HCT116 (cell line): ENCODE measurements around the gene MIA. TPM values are rescaled to one million over a fixed set of nuclear protein-coding genes. Genes with fewer than 3 reads are reported as not detected.

Experiments
- ATAC-seq: fragments of 200-7000 bp; cut with Tn5 transposase; 2 replicates; pipeline ENCODE4 v1.9.1; 2020; ENCODE audit warnings: mild to moderate bottlenecking, moderate library complexity
- BruUV-seq: library from RNA; stranded (reverse); fragments of 400-500 nt; replicated peaks from 2 replicates; lab custom pipeline; 2021; lab: Mats Ljungman, UMichigan
- CTCF ChIA-PET: fragments of 300-600 bp; sonication (Branson Sonifier 250); formaldehyde crosslinking; loops from one replicate; lab custom pipeline; 2021; ENCODE audit warnings: antibody characterized with exemption; lab: Charles Lee
- POLR2A ChIA-PET: fragments of 300-600, 350-600 bp; sonication (Branson Sonifier 250); formaldehyde crosslinking; loops from one replicate; lab custom pipeline; 2021; ENCODE audit warnings: antibody characterized with exemption; lab: Charles Lee
- RAD21 ChIA-PET, 2 experiments: fragments of 300-600 bp; sonication (Branson Sonifier 250); formaldehyde crosslinking; loops; one replicate each; lab custom pipeline; 2023; ENCODE audit warnings: low total read pairs in 2 of 2; ENCODE audit not compliant: uncharacterized antibody in 2 of 2, unreplicated experiment in 2 of 2, low non-redundant PET in 1 of 2; lab: Charles Lee
- DNase-seq: peaks from one replicate; pipeline ENCODE4 v3.0.0-alpha.2; 2010; ENCODE audit warnings: low read depth, low spot score
- H2AFZ ChIP-seq: fragments of 200-600 bp; shearing (Covaris generic), sonication (generic); 2 replicates; pipeline ENCODE4 v1.6.1; 2017; ENCODE audit warnings: low read depth, mixed run types, mixed read lengths, antibody characterized with exemption, low read length; ENCODE audit not compliant: poor library complexity, severe bottlenecking
- H3K27ac ChIP-seq: 2 replicates; pipeline ENCODE4 v1.5.1; 2012; ENCODE audit warnings: low read depth, low read length
- H3K27me3 ChIP-seq: fragments of 200-600 bp; sonication (generic); 2 replicates; pipeline ENCODE4 v1.6.1; 2016; ENCODE audit warnings: mixed run types, low read length, mixed read lengths; ENCODE audit not compliant: insufficient read depth
- H3K36me3 ChIP-seq, 2 experiments: fragments of 200-500 bp in 1 of 2; fragments of 200-600 bp in 1 of 2; sonication (Bioruptor generic) in 1 of 2; sonication (generic) in 1 of 2; 2 replicates each; pipeline versions ENCODE4 v1.5.1 to v1.6.1; 2014 to 2016; ENCODE audit warnings: low read length in 2 of 2, inconsistent platforms in 1 of 2, mixed read lengths in 1 of 2, mixed run types in 1 of 2; ENCODE audit not compliant: insufficient read depth in 2 of 2, control insufficient read depth in 1 of 2
- H3K4me1 ChIP-seq, 2 experiments: fragments of 200-600 bp in 1 of 2; sonication (generic) in 1 of 2; 2 replicates each; pipeline versions ENCODE4 v1.5.1 to v1.6.1; 2012 to 2017; ENCODE audit warnings: low read length in 2 of 2, inconsistent platforms in 1 of 2, mild to moderate bottlenecking in 1 of 2, mixed read lengths in 1 of 2, mixed run types in 1 of 2, moderate library complexity in 1 of 2; ENCODE audit not compliant: insufficient read depth in 2 of 2, control insufficient read depth in 1 of 2
- H3K4me2 ChIP-seq: fragments of 200-600 bp; sonication (generic); 2 replicates; pipeline ENCODE4 v1.6.1; 2017; ENCODE audit warnings: mixed run types, low read length, mixed read lengths
- H3K4me3 ChIP-seq, 2 experiments: fragments of 200-600 bp in 1 of 2; sonication (generic) in 1 of 2; replicated peaks in 1 of 2; 2 replicates each; pipeline ENCODE4 v1.5.1; 2011 to 2016; ENCODE audit warnings: low read length in 2 of 2, control low read depth in 1 of 2, low read depth in 1 of 2, mild to moderate bottlenecking in 1 of 2, mixed read lengths in 1 of 2, mixed run types in 1 of 2
- H3K79me2 ChIP-seq: fragments of 200-600 bp; sonication (generic); 2 replicates; pipeline ENCODE4 v1.6.1; 2017; ENCODE audit warnings: mild to moderate bottlenecking, mixed run types, low read length, moderate library complexity, mixed read lengths; ENCODE audit not compliant: insufficient read depth
- H3K9ac ChIP-seq: fragments of 200-600 bp; sonication (generic); 2 replicates; pipeline ENCODE4 v1.6.1; 2016; ENCODE audit warnings: low read length, mixed read lengths
- H3K9me2 ChIP-seq: fragments of 200-600 bp; sonication (generic), shearing (Covaris generic); 2 replicates; pipeline ENCODE4 v1.6.1; 2017; ENCODE audit warnings: mixed run types, mild to moderate bottlenecking, moderate library complexity; ENCODE audit not compliant: insufficient read depth
- H3K9me3 ChIP-seq, 2 experiments: fragments of 200-500 bp in 1 of 2; fragments of 200-600 bp in 1 of 2; sonication (Bioruptor generic) in 1 of 2; sonication (generic) in 1 of 2; 2 replicates each; pipeline ENCODE4 v1.6.1; 2014 to 2017; ENCODE audit warnings: low read length in 2 of 2, mixed read lengths in 2 of 2, inconsistent platforms in 1 of 2, low read depth in 1 of 2, mild to moderate bottlenecking in 1 of 2, mixed run types in 1 of 2, moderate library complexity in 1 of 2; ENCODE audit not compliant: control insufficient read depth in 1 of 2, insufficient read depth in 1 of 2
- H4K20me1 ChIP-seq: fragments of 200-600 bp; sonication (generic), shearing (Covaris generic); 2 replicates; pipeline ENCODE4 v1.6.1; 2017; ENCODE audit warnings: mixed run types, mild to moderate bottlenecking, moderate library complexity; ENCODE audit not compliant: insufficient read depth
- CBX3 ChIP-seq: IDR thresholded peaks from 2 replicates; pipeline ENCODE4 v1.6.1; 2012; ENCODE audit warnings: low read depth
- CEBPB ChIP-seq: IDR thresholded peaks from 2 replicates; pipeline ENCODE4 v1.6.1; 2012; ENCODE audit warnings: low read depth
- EGR1 ChIP-seq: IDR thresholded peaks from 2 replicates; pipeline ENCODE4 v1.6.1; 2012; ENCODE audit warnings: low read depth
- FOSL1 ChIP-seq: IDR thresholded peaks from 2 replicates; pipeline ENCODE4 v1.6.1; 2012; ENCODE audit warnings: low read depth
- POLR2A ChIP-seq: IDR thresholded peaks from 2 replicates; pipeline ENCODE4 v1.7.0; 2011; ENCODE audit warnings: borderline replicate concordance; ENCODE audit not compliant: insufficient read depth, insufficient read length; ENCODE audit errors: extremely low read depth
- POLR2AphosphoS5 ChIP-seq: IDR thresholded peaks from 2 replicates; pipeline ENCODE4 v1.6.1; 2011; ENCODE audit warnings: mild to moderate bottlenecking, low read depth, low read length, moderate library complexity
- RAD21 ChIP-seq: IDR thresholded peaks from 2 replicates; pipeline ENCODE4 v1.6.1; 2012; ENCODE audit warnings: low read depth, mild to moderate bottlenecking
- REST ChIP-seq: IDR thresholded peaks from 2 replicates; pipeline ENCODE4 v1.6.1; 2012; ENCODE audit warnings: low read depth
- SIN3A ChIP-seq: IDR thresholded peaks from 2 replicates; pipeline ENCODE4 v1.6.1; 2012; ENCODE audit warnings: low read depth
- SP1 ChIP-seq: IDR thresholded peaks from 2 replicates; pipeline ENCODE4 v1.6.1; 2012; ENCODE audit warnings: low read depth
- SRF ChIP-seq: IDR thresholded peaks from 2 replicates; pipeline ENCODE4 v1.6.1; 2012; ENCODE audit warnings: low read depth
- YY1 ChIP-seq: IDR thresholded peaks from 2 replicates; pipeline ENCODE4 v1.6.1; 2011; ENCODE audit warnings: low read length, low read depth, moderate library complexity, mild to moderate bottlenecking; ENCODE audit not compliant: insufficient replicate concordance; ENCODE audit errors: extremely low read depth
- ZBTB33 ChIP-seq: IDR thresholded peaks from 2 replicates; pipeline ENCODE4 v1.6.1; 2011; ENCODE audit warnings: mild to moderate bottlenecking, low read length, moderate library complexity; ENCODE audit not compliant: insufficient replicate concordance; ENCODE audit errors: extremely low read depth
- intact Hi-C: fragments of 100-400 bp; cut with micrococcal nuclease; formaldehyde crosslinking; loops from 2 replicates; pipeline ENCODE4 v1.10.0; 2022
- total RNA-seq: library from RNA; stranded (reverse); gene quantifications from one replicate; pipeline ENCODE4 v1.2.1, GENCODE V29; 2021; ENCODE audit not compliant: unreplicated experiment
- TF ChIP-seq, protein P1 (sequence below), 3 experiments: fragments of 200-600 bp in 1 of 3; sonication (generic) in 1 of 3; IDR thresholded peaks in 2 of 3; conservative IDR thresholded peaks in 1 of 3; 2 replicates each; pipeline ENCODE4 v1.5.1; 2012 to 2017; ENCODE audit warnings: low read depth in 2 of 3, low read length in 2 of 3, antibody characterized with exemption in 1 of 3, borderline replicate concordance in 1 of 3, control low read depth in 1 of 3, mild to moderate bottlenecking in 1 of 3, mixed read lengths in 1 of 3, mixed run types in 1 of 3, moderate library complexity in 1 of 3; ENCODE audit not compliant: insufficient read depth in 1 of 3
- TF ChIP-seq, protein P2 (sequence below): IDR thresholded peaks from 2 replicates; pipeline ENCODE4 v1.6.1; 2012

Gene MIA
- total RNA-seq, 1 experiment from 2014 or later = 1.4 TPM

DNA sequence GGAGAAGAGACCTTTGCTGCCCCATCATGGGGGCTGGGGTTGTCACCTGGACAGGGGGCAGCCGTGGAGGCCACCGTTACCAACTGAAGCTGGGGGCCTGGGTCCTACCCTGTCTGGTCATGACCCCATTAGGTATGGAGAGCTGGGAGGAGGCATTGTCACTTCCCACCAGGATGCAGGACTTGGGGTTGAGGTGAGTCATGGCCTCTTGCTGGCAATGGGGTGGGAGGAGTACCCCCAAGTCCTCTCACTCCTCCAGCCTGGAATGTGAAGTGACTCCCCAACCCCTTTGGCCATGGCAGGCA, 32.7 kb downstream of the MIA start:
- Histone ChIP-seq H3K36me3 (peaks cover 10% of the 10 kb centered on the region in 2 experiments; a peak in 2 of 4 replicates), H3K4me1 (peaks cover 26 to 65% of the 10 kb centered on the region in 2 experiments), H3K27me3 (no peaks in the 10 kb centered on the region), H3K4me2 (no peak overlapping the region), H3K27ac (no peak overlapping the region), H3K79me2 (peaks cover 50% of the 10 kb centered on the region), H3K9ac (no peak overlapping the region), H4K20me1 (peaks cover 4% of the 10 kb centered on the region; the same call in 1 of the 2 replicates), H2AFZ (no peak overlapping the region), H3K4me3 (no peak overlapping the region), H3K9me2 (no peaks in the 10 kb centered on the region), H3K9me3 (no peaks in the 10 kb centered on the region)
- POLR2A ChIA-PET = no interaction called here
- TF ChIP-seq POLR2AphosphoS5 (no peak), SIN3A (no peak), EGR1 (no peak), SP1 (no peak), CBX3 (no peak), REST (no peak), FOSL1 (no peak), SRF (no peak), CEBPB (no peak), ZBTB33 (no peak), YY1 (no peak), RAD21 (no peak), POLR2A (no peak)
- TF ChIP-seq, protein P1, sequence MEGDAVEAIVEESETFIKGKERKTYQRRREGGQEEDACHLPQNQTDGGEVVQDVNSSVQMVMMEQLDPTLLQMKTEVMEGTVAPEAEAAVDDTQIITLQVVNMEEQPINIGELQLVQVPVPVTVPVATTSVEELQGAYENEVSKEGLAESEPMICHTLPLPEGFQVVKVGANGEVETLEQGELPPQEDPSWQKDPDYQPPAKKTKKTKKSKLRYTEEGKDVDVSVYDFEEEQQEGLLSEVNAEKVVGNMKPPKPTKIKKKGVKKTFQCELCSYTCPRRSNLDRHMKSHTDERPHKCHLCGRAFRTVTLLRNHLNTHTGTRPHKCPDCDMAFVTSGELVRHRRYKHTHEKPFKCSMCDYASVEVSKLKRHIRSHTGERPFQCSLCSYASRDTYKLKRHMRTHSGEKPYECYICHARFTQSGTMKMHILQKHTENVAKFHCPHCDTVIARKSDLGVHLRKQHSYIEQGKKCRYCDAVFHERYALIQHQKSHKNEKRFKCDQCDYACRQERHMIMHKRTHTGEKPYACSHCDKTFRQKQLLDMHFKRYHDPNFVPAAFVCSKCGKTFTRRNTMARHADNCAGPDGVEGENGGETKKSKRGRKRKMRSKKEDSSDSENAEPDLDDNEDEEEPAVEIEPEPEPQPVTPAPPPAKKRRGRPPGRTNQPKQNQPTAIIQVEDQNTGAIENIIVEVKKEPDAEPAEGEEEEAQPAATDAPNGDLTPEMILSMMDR (IDR thresholded peaks at IDR 0.05 in 2 of 3, conservative IDR thresholded peaks at IDR 0.05 in 1 of 3; ENCODE audit: borderline replicate concordance in 1 of 3, insufficient read depth in 1 of 3, low read depth in 2 of 3, low read length in 2 of 3) = no peak
- TF ChIP-seq, protein P2, sequence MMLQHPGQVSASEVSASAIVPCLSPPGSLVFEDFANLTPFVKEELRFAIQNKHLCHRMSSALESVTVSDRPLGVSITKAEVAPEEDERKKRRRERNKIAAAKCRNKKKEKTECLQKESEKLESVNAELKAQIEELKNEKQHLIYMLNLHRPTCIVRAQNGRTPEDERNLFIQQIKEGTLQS = no peak
- DNase-seq = no peak
- no peak for ATAC-seq
- RAD21 ChIA-PET = interaction anchor here in 1 of 2 experiments (1.2 kb wide), 1 partner anchor 145 kb away, joined by 3 read pairs; no protein-coding TSS in a partner anchor
- no TSS peak for BruUV-seq
- CTCF ChIA-PET = interaction anchor here (1.4 to 2.1 kb wide), 2 partner anchors 38 to 145 kb away, joined by 3 to 23 read pairs; no protein-coding TSS in a partner anchor
- intact Hi-C loops = no loop called here
